GM19023 (cell line): Measurements from ENCODE around the gene B3GNT9.

Source experiments
- ATAC-seq: cut with Tn5 transposase; IDR thresholded peaks from one replicate; pipeline ENCODE4 v1.9.1; 2021; ENCODE audit warnings: mild to moderate bottlenecking, moderate library complexity; ENCODE audit not compliant: unreplicated experiment

B3GNT9 gene

GRCh38 chr16:67169011-67169451 is 18.2 kb upstream of the B3GNT9 start:
- ATAC-seq: no peak

- ATAC-seq: no peak
These were observed 16.8 kb upstream of the B3GNT9 start for GRCh38 chr16:67167588-67167987.

- no peak for ATAC-seq
These were observed 15.9 kb upstream of the B3GNT9 start for GRCh38 chr16:67166598-67167168.

GRCh38 chr16:67166110-67166547 is 15.3 kb upstream of the B3GNT9 start:
- no peak for ATAC-seq

- no peak for ATAC-seq
These were observed 14.6 kb upstream of the B3GNT9 start for GRCh38 chr16:67165121-67166078.

- ATAC-seq: no peak
These were observed 13.8 kb upstream of the B3GNT9 start, which contains the start of gene HSF4 for GRCh38 chr16:67164599-67165061. Gene HSF4, plus strand, starts transcription at chr16:67164745. Its CDS starts 67 bp downstream, at chr16:67164812.

DNA sequence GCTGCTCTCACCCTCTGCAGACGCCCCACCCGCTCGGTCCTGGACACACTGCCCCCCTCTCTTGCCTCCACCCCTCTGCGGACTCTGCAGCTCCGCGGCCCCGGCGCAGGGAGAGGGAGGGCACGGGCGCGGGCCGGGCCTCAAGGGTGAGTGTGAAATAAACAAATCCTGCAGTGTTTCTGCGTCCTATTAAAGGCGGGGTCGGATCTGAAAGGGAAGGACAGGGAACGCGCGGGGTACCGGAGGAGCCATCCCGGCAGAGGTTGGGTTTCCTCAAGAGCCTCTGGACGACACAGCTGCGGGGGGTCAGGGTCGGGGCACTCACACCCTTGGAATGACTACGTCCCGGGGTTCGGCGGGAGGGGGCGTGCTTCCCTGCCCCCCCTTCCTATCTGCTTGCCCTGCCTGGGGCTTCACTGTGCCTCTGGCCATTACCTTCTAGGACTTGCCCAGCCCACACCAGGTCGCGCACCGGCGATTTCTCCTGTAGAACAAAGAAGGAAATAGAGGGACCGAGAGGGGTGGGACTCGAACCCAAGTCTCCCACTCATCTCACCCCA is 13.3 kb upstream of the B3GNT9 start:
- ATAC-seq: no peak

DNA sequence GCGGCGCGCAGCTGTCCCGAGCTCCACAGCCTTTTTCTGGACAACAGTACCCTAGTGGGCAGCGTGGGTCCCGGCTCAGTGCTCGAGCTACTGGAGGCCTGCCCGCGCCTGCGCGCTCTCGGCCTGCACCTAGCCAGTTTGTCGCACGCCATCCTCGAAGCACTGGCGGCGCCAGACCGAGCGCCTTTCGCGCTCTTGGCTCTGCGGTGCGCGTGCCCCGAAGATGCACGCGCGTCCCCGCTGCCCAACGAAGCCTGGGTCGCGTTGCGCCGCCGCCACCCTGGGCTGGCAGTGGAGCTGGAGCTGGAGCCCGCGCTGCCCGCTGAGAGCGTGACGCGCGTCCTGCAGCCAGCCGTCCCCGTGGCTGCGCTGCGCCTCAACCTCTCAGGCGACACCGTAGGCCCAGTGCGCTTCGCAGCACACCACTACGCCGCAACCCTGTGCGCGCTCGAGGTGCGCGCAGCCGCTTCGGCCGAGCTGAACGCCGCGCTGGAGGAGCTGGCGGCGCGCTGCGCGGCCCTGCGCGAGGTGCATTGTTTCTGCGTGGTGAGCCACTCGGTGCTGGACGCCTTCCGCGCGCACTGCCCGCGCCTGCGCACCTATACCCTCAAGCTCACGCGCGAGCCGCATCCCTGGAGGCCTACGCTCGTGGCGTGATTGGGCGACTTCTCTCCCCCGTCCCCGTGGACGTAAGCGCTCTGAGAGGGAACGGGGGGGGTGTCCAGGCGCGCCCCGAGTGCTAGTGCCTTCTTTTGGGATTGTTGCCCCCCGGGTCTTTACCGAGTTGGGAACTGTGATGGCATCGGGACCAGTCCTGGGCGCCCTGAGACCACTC is 12.6 kb upstream of the B3GNT9 start:
- ATAC-seq: no peak

GRCh38 chr16:67162506-67163163 is 11.8 kb upstream of the B3GNT9 start:
- no peak for ATAC-seq

DNA sequence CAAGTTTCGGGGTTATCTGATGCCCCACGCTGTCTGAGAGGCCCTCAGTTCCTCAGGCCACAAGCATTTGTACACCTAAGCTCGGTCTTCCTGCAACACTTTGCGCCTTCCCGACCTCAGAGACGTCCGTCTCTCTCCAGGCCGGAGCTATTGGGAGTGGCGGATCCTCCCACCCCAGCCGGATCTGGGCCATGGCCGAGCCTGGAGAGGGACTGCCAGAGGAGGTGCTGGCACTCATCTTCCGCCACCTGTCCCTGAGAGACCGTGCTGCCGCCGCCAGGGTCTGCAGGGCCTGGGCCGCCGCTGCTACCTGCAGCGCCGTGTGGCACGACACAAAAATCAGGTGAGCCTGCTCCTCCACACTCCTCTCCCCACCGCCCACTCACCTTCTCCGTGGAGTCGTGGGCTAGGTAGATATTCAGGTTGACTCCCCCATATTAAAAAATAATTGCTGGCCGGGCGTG is 10.8 kb upstream of the B3GNT9 start:
- no peak for ATAC-seq

DNA sequence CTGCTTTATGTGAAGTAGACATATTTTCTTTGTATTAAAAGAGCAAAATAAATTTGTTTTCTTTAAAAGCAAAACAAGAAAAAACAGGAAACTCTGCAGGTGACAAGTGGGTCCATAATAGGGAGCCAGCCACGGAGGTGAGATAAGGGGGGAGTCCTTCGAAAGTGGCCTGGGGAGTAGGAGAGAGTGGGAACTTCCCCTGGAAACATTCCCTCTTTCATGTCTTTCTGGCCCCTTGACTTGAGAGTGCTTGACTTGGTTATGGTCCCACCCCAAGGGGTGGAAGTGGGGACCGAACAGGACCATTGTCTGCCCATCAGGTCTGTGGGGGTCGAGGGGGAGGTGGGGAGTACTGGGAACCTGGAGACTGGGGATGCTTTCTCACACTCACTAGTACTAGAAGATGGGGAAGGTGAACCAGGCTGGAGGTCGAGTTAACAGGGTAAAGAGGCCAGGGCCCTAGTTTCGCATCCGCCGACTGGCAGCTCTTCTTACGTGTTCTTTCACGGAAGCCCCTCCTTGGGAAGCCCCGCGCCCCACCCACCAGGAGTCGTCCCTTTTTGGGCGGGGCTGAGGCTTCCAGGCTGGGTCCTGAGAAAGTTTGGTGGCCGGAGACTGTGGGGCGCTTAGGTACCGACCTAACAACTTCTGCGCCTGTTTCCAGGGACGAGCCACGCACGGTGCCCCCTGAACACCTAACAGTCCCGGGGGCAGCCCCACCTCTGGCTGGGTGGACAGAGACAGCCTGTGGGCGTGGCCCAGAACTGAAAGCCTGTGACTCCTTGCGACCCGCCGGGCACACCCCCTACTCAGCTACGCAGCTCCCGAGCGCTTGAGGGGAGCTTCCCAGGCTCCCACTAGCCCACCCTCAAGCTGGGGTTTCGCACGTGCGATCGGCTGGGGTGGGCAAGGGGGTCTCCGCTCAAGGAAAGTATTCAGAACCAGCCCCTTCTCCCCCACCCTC is 8.1 kb upstream of the B3GNT9 start:
- ATAC-seq: peak; percentile 39

- ATAC-seq: no peak
These were observed 7.3 kb upstream of the B3GNT9 start for GRCh38 chr16:67157892-67158635.

DNA sequence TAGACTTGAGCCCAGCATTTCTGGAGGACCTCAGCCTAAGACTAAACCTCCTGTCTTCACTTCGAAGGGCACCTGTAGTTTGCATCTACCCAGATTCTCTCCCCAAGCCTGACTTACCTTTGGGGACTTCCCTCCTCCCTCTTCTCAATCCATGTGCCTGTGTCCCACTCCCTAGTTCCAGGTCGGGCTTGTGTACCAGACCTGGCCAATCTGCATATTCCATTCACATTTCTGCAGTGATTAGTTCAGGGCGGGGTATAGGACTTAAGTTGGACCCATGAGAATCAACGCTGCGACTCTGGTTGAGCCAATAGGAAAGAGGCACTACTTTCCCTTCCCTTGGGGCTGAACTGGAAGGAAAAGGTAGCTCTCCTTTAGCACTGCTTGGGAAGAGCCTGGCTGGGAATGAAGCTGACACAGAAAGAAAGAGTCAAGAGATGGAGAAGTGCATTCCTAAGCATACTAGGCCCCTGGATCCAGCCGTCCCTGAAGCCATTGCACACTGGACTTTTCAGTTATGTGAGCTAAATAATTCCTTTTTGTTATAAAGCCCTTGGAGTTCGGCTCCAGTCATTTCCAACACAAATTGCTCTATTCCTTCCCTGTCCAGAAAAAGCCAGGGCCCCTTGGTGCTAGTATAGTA is 6.4 kb upstream of the B3GNT9 start:
- ATAC-seq: no peak

DNA sequence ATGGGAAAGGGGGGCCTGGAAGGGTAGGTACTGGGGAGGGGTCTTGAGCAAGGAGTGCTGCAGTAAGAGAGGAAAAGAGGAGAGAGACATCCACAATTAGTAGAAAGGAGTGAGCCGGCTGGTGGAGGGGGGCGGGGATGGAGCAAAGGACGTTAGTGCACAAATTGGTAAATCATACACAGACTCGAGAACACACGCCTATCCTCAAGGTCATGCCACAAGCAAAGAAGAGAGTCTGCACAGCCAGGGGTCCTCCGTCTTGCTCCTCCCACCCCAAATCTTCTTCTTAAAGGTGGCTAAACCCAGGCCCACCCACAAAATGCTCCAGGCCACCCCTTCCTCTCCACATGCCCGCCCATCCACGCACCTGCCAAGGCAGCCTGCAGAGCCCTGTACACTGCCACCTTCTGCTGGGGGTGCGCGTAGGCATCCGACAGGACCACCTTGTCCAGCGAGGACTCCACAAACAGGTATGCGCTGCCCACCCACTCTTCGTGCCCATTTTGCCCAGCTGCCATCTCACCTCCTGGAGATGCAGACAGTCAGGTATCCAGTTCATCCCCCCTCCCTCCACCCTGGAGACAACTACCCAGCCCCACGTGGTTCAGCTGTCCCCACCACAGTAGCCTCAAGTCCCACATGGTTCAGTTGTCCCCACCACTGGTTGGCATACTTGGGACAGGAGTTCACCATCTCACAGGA is 5.5 kb upstream of the B3GNT9 start:
- no peak for ATAC-seq

DNA sequence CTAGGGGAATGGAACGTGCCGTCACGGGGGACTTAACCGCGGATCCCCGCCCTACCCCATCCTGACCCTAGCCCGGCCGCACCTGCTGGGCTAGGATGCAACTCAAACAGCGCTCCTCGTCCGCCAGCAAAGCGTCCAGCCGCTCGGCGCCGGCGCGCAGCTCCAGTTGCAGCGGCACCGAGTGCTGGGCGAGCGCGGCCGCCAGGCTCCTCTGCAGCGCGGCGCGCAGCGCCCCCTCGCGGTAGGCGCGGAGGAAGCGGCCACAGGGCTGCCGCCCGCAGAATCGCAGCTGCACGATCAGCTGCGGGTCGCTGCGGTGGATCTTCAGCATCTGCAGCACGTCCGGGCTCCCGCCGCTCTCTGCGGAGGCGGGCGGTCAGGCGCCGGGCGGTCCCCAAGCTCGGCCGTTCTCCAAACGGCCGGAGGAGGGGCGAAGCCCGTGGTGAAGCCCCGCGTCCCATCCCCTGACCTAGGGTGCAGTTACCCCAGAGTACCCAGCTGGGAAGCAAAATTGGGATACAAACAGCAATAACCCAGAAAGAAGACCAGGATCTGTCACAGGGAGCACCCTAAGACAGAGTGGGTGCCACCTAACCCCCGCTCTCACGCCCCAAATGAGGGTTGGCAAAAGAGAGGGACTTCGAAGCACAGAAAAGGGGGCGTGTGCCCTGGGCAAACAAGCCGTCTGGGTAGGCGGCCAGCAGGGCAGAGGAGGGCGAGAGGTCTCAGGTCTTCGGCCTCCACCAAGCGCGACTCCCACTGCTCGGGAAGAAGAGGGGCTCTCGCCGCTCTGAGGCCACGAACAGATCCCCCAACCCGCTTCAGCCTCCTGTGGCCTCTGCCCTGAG is 4.7 kb upstream of the B3GNT9 start:
- no peak for ATAC-seq

DNA sequence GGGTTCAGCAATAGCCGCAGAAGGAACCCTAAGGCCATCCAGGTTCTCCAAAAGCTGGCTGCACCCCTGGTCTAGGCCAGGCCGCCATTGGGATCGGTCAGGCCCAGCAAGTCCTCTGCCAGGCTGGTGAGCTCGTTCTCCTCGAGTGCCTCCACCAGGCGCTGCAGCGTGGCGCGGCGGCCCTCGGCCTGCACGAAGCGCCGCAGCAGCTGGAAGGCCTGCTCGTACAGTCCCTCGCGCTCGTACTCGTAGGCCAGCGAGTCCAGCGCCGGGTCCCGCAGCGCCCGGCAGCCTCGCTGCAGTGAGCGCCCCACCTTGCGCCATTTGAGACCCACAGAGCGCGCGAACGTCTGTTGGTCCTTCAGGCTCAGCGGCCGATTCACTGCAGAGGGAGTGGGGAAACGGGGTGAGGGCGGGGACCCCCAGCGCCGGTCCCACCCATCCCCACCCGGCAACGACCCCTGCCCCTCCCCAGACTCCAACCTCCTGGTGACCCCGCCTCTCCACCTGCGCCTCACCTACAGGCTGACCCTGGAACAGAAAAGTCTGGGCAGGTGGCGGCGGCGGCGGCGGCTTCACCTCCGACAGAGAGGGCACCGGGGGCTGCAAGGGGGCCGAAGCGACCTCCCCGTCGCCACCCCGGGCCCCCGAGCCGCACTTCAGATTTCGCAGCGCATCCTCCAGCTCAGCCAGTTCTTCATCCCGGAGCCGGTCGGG is 3.9 kb upstream of the B3GNT9 start:
- no peak for ATAC-seq
